HepG2 (cell line): Measurements from ENCODE around the gene FOXJ2. TPM values are rescaled to one million over a fixed set of nuclear protein-coding genes. Genes with fewer than 3 reads are reported as not detected.
A peak's percentile ranks its signal among the peaks of the same experiment; 100 is the strongest.

Source experiments
- ATF7-NPFF ChIP-seq: sonication (generic); formaldehyde crosslinking; IDR thresholded peaks from 2 replicates; pipeline ENCODE4 v1.8.1; 2023; ENCODE audit warnings: mild to moderate bottlenecking, low read depth, missing genetic modification reagents, moderate library complexity
- CBX1 ChIP-seq: IDR thresholded peaks from one replicate; pipeline ENCODE4 v1.6.1; 2016; ENCODE audit warnings: antibody characterized with exemption, low read depth
- HMGXB4 ChIP-seq, 2 experiments: sonication (generic) in 1 of 2; formaldehyde crosslinking in 1 of 2; IDR thresholded peaks; 2 replicates each; pipeline versions ENCODE4 v1.4.0 to v1.6.1; 2018 to 2020; ENCODE audit warnings: missing genetic modification reagents in 2 of 2, borderline replicate concordance in 1 of 2, low read depth in 1 of 2, mild to moderate bottlenecking in 1 of 2, missing biosample characterization in 1 of 2
- KDM2A ChIP-seq: sonication (generic); formaldehyde crosslinking; IDR thresholded peaks from 2 replicates; pipeline ENCODE4 v1.4.0; 2020; ENCODE audit warnings: low read depth, missing genetic modification reagents, borderline replicate concordance
- KIAA2018 ChIP-seq: sonication (generic); formaldehyde crosslinking; IDR thresholded peaks from 2 replicates; pipeline ENCODE4 v1.5.0; 2020; ENCODE audit warnings: mild to moderate bottlenecking, missing genetic modification reagents, borderline replicate concordance
- MXD1 ChIP-seq: sonication (generic); formaldehyde crosslinking; IDR thresholded peaks from 2 replicates; pipeline ENCODE4 v1.4.0; 2020; ENCODE audit warnings: mild to moderate bottlenecking, missing genetic modification reagents
- SKIL ChIP-seq: sonication (generic); formaldehyde crosslinking; IDR thresholded peaks from 2 replicates; pipeline ENCODE4 v1.8.0; 2022; ENCODE audit warnings: missing genetic modification reagents, mild to moderate bottlenecking, moderate library complexity, borderline replicate concordance
- ZBTB14 ChIP-seq: sonication (generic); formaldehyde crosslinking; IDR thresholded peaks from 2 replicates; pipeline ENCODE4 v1.4.0; 2020; ENCODE audit warnings: missing genetic modification reagents
- ZFX ChIP-seq: sonication (generic); formaldehyde crosslinking; IDR thresholded peaks from 2 replicates; pipeline ENCODE4 v1.4.0; 2020; ENCODE audit warnings: mild to moderate bottlenecking, low read depth, missing genetic modification reagents, moderate library complexity
- ZFY ChIP-seq: sonication (generic); formaldehyde crosslinking; IDR thresholded peaks from 2 replicates; pipeline ENCODE4 v1.4.0; 2020; ENCODE audit warnings: missing genetic modification reagents
- ZNF543 ChIP-seq: sonication (generic); formaldehyde crosslinking; IDR thresholded peaks from 2 replicates; pipeline ENCODE4 v1.4.0; 2020; ENCODE audit warnings: mild to moderate bottlenecking, missing genetic modification reagents
- ZNF619 ChIP-seq: sonication (generic); formaldehyde crosslinking; IDR thresholded peaks from 2 replicates; pipeline ENCODE4 v1.4.0; 2020; ENCODE audit warnings: mild to moderate bottlenecking, missing genetic modification reagents
- polyA plus RNA-seq, 8 experiments: library from polyadenylated mRNA; depleted of rRNA in 3 of 8; stranded (reverse) in 7 of 8; unstranded in 1 of 8; fragments of >200 nt; fragmentation: Illumina TruSeq in 4 of 8; extraction: Trizol in 4 of 8; gene quantifications; 2 replicates each; pipeline versions ENCODE4 v1.2.1 to v1.2.3, GENCODE V29; 2011 to 2016; ENCODE audit warnings: low read depth in 4 of 8, missing spikeins in 1 of 8, mixed read lengths in 1 of 8; ENCODE audit not compliant: insufficient read depth in 1 of 8
- total RNA-seq, 5 experiments: library from RNA; depleted of rRNA; stranded (reverse); fragments of >200 nt; fragmentation: Illumina TruSeq; extraction: Trizol; gene quantifications; 2 replicates each; pipeline ENCODE4 v1.2.3, GENCODE V29; 2016; ENCODE audit warnings: low read depth in 1 of 5

The FOXJ2 gene
- total and polyA plus RNA-seq, 2 of the 13 experiments (the other 11 are each of a cell fraction or from before 2014, with no cell fraction given), result 2.2 to 2.9 TPM

GRCh38 chr12:8032242-8033152 is at the start of gene FOXJ2 (continued):
- peak; percentile 93 for TF ChIP-seq ZFX (CRISPR knock-in tag)
- TF ChIP-seq KIAA2018 (CRISPR knock-in tag), result no peak
- TF ChIP-seq ZFY (CRISPR knock-in tag), result peak; percentile 98
- peak; percentile 62 to 83 for TF ChIP-seq HMGXB4 (CRISPR knock-in tag; IDR thresholded peaks at IDR 0.05; ENCODE audit: borderline replicate concordance in 1 of 2, low read depth in 1 of 2)
- peak; percentile 63; the same call in 1 of the 2 replicates for TF ChIP-seq ZNF543 (CRISPR knock-in tag)
- peak; percentile 60; the same call in 1 of the 2 replicates for TF ChIP-seq KDM2A
- 0 out of 2 replicates have a peak, but pooled peaks have one; percentile 17 for TF ChIP-seq ATF7-NPFF (CRISPR knock-in tag)
- peak; percentile 34 for TF ChIP-seq CBX1
- 0 out of 2 replicates have a peak, but pooled peaks have one; percentile 5 for TF ChIP-seq ZNF619
- peak; percentile 49; the same call in 1 of the 2 replicates for TF ChIP-seq ZBTB14 (CRISPR knock-in tag)
- TF ChIP-seq MXD1, result peak; percentile 74; the same call in 1 of the 2 replicates
- no peak for TF ChIP-seq SKIL
